RWPE2 (cell line): ENCODE measurements around the gene TAAR6.

Experiments used
- ATAC-seq: fragments of 200-7000 bp; cut with Tn5 transposase; 3 replicates; pipeline ENCODE4 v1.9.1; 2021; ENCODE audit warnings: low read depth
- DNase-seq: peaks from one replicate; pipeline ENCODE4 v3.0.0-alpha.2; 2020; ENCODE audit warnings: low spot score
- H3K27ac ChIP-seq: fragments of 450-650 bp; 2 replicates; pipeline ENCODE4 v1.5.1; 2017; ENCODE audit warnings: mild to moderate bottlenecking; ENCODE audit not compliant: poor library complexity, severe bottlenecking
- H3K27me3 ChIP-seq: fragments of 250-450 bp; sonication (Bioruptor Pico); 2 replicates; pipeline ENCODE4 v1.5.1; 2021; ENCODE audit warnings: mild to moderate bottlenecking, moderate library complexity; ENCODE audit not compliant: insufficient read depth, poor library complexity, severe bottlenecking
- H3K36me3 ChIP-seq: fragments of 250-450 bp; sonication (Bioruptor Pico); 2 replicates; pipeline ENCODE4 v1.5.1; 2020; ENCODE audit warnings: low read depth, mild to moderate bottlenecking, moderate library complexity
- H3K4me1 ChIP-seq: fragments of 250-450 bp; sonication (Bioruptor Pico); 2 replicates; pipeline ENCODE4 v1.5.1; 2021; ENCODE audit warnings: mild to moderate bottlenecking, moderate library complexity; ENCODE audit not compliant: insufficient read depth, poor library complexity, severe bottlenecking
- H3K4me3 ChIP-seq: fragments of 250-450 bp; sonication (Bioruptor Pico); 2 replicates; pipeline ENCODE4 v1.5.1; 2021; ENCODE audit warnings: mild to moderate bottlenecking, moderate library complexity; ENCODE audit not compliant: severe bottlenecking
- H3K9me3 ChIP-seq: fragments of 250-450 bp; sonication (Bioruptor Pico); 2 replicates; pipeline ENCODE4 v1.5.1; 2021; ENCODE audit warnings: mild to moderate bottlenecking, moderate library complexity; ENCODE audit not compliant: severe bottlenecking
- TF ChIP-seq, protein P1 (sequence below): fragments of 450-650 bp; IDR thresholded peaks from one replicate; pipeline ENCODE4 v1.5.1; 2017; ENCODE audit warnings: mild to moderate bottlenecking, moderate library complexity; ENCODE audit not compliant: poor library complexity, severe bottlenecking

The TAAR6 gene

DNA sequence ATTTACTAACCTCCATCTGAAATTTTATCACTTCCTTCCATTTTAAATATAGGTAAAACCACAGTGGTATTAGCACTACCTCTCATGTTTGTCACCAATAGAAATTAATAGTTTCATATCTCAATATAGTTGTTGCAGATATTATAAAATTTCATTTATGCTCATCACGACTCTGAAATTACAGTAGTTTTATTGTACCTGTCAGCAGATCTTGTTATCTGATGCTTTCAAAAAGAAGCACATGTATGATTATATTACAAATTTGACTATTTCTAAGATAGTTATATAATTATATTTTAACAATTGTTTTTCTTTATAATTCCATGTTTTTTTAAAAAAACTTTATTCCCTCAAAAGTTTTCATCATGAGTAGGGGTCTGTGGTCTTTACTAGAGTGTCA lies 14.6 kb downstream of the TAAR6 start:
- Histone ChIP-seq H3K27me3 (no peaks in the 10 kb centered on the region), H3K36me3 (no peaks in the 10 kb centered on the region), H3K4me1 (no peaks in the 10 kb centered on the region), H3K9me3 (no peaks in the 10 kb centered on the region), H3K27ac (no peak overlapping the region), H3K4me3 (no peak overlapping the region)
- TF ChIP-seq, protein P1, sequence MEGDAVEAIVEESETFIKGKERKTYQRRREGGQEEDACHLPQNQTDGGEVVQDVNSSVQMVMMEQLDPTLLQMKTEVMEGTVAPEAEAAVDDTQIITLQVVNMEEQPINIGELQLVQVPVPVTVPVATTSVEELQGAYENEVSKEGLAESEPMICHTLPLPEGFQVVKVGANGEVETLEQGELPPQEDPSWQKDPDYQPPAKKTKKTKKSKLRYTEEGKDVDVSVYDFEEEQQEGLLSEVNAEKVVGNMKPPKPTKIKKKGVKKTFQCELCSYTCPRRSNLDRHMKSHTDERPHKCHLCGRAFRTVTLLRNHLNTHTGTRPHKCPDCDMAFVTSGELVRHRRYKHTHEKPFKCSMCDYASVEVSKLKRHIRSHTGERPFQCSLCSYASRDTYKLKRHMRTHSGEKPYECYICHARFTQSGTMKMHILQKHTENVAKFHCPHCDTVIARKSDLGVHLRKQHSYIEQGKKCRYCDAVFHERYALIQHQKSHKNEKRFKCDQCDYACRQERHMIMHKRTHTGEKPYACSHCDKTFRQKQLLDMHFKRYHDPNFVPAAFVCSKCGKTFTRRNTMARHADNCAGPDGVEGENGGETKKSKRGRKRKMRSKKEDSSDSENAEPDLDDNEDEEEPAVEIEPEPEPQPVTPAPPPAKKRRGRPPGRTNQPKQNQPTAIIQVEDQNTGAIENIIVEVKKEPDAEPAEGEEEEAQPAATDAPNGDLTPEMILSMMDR: no peak
- ATAC-seq (no peak), DNase-seq (no peak)

DNA sequence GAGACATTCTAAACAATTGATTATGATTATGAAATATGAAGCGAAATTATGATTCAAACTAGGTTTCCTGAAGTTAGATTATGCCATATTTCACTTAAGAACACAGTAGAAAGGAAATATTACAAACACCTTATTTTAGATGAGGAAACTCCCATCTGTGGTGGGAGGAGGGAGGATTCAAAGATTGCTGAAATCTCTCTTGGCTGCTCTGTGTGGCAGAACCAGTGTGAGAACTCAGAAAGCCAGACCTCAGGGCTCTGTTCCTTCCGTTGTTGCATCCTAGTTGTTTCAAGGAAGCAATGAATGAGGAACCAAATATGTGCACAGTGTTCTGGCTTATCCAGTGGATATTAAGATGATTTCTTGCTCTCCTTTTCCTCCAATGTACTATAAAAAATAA lies 17.3 kb downstream of the TAAR6 start:
- H3K4me3 ChIP-seq: no peak overlapping the region
- no peak for ATAC-seq
- TF ChIP-seq, protein P1: no peak

DNA sequence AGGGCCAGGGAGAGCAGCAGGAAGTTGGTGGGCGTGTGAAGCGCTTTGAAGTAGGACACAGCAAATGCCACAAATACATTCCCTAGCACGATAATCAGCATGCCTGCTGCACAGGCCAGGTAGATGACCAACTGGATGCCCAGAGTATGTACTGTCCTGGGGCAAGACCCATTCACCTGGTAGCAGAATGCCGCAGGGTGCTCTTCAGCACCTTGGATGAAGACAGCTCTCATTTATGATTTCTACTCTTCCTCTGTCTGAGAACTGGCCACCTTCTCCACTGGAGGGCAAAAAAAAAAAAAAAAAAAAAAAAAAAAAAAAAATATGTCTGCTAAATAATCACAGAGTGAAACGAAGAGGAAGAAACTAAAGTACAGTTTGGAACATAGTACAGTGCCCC lies 19.3 kb downstream of the TAAR6 start, which contains the start of gene TAAR5:
TSS of gene TAAR5 (minus strand) at position 288 of the 400 bp plus-strand sequence. CDS start at position 233, 55 bp downstream.
- TF ChIP-seq, protein P1: no peak
- no peaks in the 10 kb centered on the region for H3K4me1 ChIP-seq
- DNase-seq (no peak), ATAC-seq (0 out of 3 replicates have a peak, but pooled peaks have one; percentile 31)
- H3K4me3 ChIP-seq: no peak within 1 kb of the TSS
- no peaks in the 10 kb centered on the region for H3K27me3 ChIP-seq
- H3K36me3 ChIP-seq: no peaks in the 10 kb centered on the region
- no peaks in the 10 kb centered on the region for H3K9me3 ChIP-seq
- no peak within 1 kb of the TSS for H3K27ac ChIP-seq

More for the DNA sequence above, 17.3 kb downstream of the TAAR6 start:
- Histone ChIP-seq H3K9me3 (no peaks in the 10 kb centered on the region), H3K4me1 (no peaks in the 10 kb centered on the region), H3K27me3 (no peaks in the 10 kb centered on the region), H3K27ac (no peak overlapping the region), H3K36me3 (no peaks in the 10 kb centered on the region)
- no peak for DNase-seq

DNA sequence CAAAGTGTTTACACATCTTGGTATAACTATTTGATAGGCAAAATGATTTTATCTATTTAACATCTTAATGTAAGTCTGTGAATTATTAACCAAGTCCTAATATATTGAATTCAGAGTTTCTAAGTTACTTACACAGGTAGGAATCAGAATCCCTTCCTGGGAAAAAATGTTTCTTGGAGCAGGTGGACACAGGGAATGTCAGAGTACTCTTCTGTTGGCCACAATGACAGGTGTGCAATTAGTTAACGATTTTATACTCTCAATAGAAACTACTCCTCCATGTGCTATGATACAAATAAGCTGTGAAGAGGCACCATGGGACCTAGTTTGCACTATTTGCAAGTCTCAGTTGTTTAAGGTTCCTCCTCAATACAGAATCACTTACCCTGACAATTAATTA lies 20.2 kb downstream of the TAAR6 start:
- no peaks in the 10 kb centered on the region for H3K4me1 ChIP-seq

DNA sequence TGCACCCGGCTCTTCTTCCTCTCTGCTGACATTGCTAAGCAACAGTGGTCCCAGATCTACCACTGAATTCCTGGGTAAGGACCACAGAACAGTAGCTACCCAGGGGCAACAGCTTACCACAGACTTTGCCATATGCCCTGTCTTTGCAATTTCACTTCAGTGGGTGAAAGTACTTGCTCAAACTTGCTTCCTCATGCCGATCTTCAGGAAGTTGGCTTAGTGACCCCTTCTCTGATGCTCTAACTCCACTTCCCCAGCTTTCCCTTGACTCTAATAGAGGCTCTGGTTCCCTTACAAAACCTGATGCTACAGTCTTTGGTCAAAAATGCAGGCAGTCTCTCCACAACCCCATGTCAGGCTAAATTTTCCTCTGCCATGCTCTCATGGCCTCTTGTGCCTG lies 22.7 kb downstream of the TAAR6 start:
- Histone ChIP-seq H3K27ac (no peak overlapping the region), H3K4me1 (no peaks in the 10 kb centered on the region), H3K36me3 (no peaks in the 10 kb centered on the region), H3K9me3 (no peaks in the 10 kb centered on the region), H3K27me3 (no peaks in the 10 kb centered on the region), H3K4me3 (no peak overlapping the region)
- no peak for ATAC-seq
- no peak for DNase-seq
- TF ChIP-seq, protein P1: no peak

More for the DNA sequence above, 20.2 kb downstream of the TAAR6 start:
- TF ChIP-seq, protein P1: no peak
- Histone ChIP-seq H3K27ac (no peak overlapping the region), H3K36me3 (no peaks in the 10 kb centered on the region), H3K4me3 (no peak overlapping the region), H3K9me3 (no peaks in the 10 kb centered on the region), H3K27me3 (no peaks in the 10 kb centered on the region)
- DNase-seq: no peak
- ATAC-seq: no peak
